Measurements from ENCODE around the gene TXN2.
"Not testable (repeated sequence)": the region's sequence is repeated elsewhere in the genome, so short reads cannot be mapped to it uniquely, and the experiment has no call there.

TXN2 gene

DNA sequence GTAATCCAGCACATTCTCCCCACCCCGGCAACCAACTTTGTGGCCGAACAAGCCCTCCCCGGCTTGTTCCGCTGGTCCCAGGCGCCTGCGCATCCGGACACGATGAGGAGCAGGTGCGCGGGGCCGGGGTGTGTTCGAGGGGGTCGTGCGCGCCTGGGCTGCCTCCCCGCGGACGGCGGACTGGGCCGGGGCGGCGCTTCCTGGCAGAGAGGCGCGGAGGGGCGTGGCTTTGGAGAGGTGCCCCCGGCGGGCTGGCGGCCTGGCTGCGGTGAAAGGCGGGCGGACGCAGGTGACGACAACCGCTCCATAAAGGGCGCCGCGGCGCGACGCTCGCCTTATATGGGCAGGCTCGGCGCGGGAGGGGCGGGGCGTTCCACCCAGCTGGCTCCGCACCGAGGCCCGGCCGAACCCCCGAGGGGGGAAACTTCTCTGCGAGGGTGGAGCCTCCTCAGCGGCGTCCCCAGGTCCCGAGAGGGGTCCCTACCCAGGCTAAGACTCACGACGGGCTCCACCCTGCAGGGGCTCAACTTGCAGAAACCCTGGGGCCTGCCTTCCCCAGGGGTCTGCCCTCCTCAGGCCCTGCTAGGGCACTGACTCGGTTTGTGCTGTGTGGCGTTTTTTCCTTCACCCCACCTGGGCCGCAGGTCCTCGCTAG lies 26.4 kb downstream of the TXN2 start:
- DNase-seq: peak; percentile 92

DNA sequence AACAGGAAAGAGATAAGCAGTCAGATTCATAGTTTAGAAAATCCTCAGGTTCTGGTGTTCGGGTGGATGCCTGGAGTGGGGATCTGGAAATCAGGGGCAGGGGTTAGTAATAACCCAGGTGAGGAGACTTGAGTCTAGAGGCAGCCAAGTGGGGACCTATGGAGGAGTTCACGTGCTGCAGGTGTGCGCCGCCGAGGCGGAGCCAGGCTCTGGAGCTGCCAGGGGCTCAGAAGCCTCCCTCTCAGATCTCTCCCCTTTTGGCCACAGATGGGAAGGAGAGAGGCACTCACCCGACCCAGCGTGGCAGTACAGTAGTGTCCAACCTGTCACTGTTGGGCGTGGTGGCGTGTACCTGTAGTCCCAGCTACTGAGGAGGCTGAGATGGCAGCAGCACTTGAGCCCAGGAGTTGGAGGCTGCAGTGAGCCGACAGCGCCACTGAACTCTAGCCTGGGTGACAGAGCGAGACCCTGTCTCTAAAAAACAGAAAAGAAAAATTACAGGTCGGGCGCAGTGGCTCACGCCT lies 27.5 kb downstream of the TXN2 start:
- no peak for DNase-seq

DNA sequence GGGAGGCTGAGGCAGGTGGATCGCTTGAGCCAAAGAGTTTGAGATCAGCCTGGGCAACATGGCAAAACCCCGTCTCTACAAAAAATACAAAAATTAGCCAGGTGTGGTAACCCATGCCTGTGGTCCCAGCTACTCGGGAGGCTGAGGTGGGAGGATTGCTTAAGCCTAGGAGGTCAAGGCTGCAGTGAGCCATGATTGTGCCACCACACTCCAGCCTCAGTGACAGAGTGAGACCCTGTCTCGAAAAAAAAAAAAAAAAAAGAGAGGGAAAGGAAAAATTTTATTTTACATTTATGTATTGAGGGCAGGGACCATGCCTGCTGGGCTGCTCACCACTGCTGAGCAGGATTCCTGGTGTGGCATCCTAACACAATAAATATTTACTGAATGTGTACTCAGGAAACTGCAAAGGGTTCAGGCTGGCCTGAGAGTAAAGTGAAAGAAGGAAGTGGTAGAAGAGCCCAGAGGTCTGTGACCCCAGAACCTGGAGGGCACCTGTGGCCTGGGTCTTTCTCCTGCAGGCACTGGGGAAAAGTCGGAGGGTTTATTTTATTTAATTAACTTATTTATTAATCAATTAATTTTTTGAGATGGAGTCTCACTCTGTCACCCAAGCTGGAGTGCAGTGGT lies 28.3 kb downstream of the TXN2 start:
- DNase-seq: not testable (repeated sequence)

DNA sequence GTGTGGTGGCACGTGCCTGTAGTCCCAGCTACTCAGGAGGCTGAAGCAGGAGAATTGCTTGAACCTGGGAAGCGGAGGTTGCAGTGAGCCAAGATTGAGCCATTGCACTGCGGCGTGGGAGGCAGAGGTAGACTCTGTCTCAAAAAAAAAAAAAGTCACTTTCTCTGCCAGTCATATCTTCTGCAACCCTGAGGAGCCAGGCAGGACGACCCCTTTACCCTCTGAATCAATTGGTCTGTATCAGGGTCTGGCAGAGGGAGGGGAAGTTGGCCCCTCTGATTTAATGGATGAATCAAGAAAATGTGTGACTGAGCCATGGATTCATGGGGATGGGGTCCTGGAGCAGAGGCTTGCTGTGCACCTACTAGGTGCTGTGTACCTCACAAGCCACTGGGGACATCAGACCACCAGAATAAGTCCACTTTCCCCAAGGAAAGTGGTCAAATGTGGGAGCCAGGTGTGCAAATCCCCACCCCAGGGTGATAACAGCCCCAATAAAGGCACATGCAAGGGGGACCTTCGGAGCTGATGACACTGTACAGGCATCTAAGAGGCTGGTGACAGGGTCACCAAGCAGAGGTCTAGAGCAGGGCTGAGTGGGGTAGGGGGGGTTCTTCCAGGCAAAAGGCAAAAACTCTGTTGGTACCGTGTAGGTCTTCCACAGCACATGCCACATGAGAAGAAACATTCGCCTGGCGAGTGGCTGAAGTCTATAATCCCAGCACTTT lies 29.0 kb downstream of the TXN2 start:
- no peak for DNase-seq

DNA sequence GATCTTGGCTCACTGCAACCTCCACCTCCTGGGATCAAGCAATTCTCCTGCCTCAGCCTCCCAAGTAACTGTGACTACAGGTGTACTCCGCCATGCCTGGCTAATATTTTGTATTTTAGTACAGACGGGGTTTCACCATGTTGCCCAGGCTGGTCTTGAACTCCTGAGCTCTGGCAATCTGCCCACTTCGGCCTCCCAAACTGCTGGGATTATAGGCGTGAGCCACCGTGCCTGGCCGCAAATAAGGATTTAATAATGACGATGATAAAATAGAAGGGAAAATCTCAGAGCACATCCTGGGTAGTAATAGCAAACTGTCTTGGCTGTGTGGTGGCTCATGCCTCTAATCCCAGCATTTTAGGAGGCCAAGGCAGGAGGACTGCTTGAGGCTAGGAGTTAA lies 30.5 kb downstream of the TXN2 start:
- not testable (repeated sequence) for DNase-seq

DNA sequence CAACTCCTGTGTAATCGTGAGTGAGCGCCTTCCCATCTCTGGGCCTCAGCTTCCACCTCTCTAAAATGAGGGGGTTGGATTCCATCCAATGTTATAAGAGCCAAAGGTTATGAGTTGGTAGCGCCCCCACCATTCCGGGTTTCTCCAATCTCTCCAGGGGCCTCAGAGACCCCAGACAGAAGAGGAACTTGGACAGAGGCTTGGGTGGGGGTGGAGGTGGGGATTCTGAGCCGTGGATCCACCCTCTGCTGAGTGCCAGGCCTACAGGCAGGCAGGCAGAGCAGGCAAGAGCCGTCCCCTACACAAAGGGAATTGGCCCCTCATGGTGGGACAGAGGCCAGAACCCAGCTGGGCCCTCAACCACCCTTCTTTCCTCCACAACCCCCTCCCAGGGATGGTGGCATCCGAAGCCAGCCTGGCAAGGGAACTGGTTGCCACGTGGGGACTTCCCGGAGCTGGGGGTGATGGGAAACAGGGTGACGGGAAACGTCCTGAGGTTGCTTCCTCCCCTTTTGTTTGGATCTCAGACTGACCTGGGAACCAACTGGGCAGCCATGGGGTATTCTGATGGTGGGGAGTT lies 31.8 kb downstream of the TXN2 start:
- DNase-seq: no peak

DNA sequence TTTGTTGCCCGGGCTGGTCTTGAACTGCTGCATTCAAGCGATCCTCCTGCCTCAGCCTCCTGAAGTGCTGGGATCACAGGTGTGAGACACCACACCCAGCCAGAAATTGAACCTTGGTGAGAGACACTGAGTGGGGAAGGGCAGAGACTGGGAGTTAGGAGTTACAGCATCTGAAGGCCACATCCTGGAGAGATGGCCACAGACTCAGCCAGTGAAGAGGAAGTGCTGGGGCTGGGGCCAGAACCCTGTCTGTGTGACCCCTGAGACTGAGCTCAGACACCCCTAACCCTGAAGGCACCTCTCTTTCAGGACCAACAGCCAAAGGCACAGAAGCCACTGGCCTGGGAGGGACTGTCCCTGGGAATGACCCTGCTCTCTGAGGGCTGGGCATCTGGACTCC lies 33.8 kb downstream of the TXN2 start:
- no peak for DNase-seq

DNA sequence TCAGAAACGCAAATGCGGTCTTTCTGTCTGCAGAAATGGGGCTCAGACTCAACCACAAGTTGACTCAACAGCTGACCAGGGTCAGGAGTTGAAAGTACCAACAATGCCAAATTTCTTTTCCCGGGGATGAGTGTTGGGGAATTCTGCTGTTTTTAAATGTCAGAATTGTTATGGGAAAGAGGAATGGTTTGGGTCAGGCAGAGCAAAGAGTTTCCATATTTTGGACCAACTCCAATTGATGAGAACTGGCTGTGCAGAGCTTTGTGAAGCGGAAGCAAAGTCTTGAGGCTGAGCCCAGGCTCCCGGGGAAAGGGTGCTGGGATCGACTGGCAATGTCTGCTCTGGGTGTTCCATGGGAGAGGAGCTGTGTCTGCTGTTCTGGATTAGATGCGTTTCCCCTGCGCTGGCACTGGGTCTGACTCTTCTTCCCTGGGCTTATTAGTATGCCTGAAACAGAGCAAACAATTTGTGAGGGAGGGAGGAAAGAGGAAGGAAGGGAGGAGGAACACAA lies 36.2 kb downstream of the TXN2 start:
- no peak for DNase-seq

DNA sequence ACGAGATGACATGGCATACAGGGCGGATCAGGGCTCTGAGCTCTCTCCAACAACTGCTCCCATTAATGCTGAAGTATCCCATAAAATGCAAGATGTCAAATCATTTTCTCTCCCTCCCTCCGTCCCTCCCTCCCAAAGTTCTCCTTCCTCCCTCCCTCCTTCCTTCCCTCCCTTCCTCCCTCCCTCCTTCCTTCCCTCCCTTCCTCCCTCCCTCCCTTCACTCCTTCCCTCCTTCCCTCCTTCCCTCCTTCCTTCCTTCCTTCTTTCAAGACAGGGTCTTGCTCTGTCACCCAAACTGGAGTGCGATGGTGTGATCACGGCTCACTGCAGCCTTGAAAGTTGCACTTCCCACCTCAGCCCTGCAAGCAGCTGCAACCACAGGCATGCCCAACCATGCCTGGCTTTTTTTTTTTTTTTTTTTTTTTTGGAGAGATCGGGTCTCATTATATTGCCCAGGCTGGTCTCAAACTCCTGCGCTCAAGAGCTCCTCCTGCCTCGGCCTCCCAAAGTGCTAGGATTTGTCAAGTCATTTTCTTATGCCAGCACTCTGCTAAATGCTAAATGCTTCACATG lies 38.2 kb downstream of the TXN2 start:
- DNase-seq: no peak

DNA sequence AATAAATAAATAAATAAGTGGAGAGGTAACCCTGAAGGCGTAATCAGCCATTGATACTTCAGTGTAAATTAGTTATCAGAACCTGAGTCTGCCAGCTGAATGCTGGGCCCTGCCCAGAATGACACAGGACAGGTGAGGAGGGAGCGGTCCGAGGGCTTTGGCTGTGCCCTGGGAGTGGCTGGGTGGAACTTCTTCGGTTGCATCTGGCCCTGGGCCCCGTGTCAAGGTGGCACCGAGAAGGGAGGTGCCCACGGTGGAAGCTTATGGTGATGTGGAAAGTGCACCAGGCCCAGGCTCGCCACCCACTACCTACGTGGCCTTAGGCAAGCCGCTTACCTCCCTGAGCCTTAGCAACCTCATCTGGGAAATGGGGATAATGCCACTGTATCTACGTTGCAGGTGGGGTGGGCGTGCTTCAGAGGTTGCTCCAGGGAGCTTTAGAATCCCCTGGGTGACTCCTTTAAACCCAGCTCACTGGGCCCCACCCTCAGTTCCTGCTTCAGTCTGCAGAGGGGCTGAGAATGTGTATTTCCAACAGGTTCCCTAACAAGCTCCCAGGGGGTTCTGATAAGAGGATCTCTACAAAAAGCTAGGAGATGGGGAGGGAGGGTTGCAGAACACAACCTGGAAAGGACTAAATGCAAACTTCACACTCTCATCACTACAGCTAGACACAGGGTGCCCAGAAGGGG lies 38.8 kb downstream of the TXN2 start:
- no peak for DNase-seq

DNA sequence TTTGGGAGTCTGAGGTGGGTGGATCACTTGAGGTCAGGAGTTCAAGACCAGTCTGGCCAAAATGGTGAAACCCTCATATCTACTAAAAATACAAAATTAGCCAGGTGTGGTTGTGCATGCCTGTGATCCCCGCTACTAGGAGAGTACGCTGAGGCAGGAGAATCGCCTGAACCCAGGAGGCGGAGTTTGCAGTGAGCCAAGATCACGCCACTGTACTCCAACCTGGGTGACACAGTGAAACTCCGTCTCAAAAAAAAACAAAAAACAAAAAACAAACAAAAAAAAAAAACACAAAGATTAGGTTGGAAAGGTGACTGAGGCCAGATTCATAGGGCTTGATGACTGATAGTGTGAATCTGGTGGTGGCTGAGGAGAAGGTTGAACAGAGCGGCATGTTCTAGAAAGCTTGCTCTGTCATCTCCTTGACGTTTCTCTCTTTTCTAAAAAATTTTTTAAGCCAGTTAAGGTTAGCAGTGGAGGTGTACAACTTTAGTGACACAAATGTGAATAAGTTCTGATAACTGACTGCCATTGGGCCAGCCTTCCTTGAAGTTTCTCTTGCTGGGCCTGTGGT lies 40.9 kb downstream of the TXN2 start:
- no peak for DNase-seq

DNA sequence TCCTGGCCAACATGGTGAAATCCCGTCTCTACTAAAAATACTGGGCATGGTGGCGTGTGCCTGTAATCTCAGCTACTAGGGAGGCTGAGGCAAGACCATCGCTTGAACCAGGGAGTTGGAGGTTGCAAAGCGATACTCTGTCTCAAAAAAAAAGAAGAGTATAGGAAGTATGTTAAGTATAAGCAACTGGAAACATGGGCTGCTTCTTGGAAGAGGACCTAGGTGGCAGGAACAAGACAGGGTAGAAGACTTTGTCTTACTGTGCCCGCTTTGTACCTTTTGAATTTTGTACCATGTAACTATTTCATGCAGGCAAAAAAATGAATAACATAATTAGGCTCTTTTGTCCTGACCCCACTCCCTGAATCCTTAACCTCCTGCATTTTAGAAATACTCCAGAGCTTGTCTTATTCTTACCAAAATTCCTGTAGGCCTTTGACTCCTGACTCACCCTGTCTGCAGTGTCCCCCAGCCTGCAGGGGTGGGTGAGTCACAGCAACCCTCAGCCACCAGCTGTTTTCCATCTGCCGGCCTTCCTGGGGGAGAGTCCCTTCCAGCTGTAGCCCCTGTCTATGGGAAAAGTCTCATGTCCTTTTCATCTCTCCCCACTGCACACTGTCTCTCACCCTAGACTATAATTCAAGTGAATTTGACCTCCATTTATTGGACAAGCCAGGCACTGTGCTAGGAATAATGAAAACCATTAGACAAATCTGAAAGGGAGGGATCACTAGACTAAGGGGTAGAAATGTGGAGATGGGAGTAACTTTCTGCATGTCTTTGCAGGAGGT lies 41.8 kb downstream of the TXN2 start:
- DNase-seq: no peak

DNA sequence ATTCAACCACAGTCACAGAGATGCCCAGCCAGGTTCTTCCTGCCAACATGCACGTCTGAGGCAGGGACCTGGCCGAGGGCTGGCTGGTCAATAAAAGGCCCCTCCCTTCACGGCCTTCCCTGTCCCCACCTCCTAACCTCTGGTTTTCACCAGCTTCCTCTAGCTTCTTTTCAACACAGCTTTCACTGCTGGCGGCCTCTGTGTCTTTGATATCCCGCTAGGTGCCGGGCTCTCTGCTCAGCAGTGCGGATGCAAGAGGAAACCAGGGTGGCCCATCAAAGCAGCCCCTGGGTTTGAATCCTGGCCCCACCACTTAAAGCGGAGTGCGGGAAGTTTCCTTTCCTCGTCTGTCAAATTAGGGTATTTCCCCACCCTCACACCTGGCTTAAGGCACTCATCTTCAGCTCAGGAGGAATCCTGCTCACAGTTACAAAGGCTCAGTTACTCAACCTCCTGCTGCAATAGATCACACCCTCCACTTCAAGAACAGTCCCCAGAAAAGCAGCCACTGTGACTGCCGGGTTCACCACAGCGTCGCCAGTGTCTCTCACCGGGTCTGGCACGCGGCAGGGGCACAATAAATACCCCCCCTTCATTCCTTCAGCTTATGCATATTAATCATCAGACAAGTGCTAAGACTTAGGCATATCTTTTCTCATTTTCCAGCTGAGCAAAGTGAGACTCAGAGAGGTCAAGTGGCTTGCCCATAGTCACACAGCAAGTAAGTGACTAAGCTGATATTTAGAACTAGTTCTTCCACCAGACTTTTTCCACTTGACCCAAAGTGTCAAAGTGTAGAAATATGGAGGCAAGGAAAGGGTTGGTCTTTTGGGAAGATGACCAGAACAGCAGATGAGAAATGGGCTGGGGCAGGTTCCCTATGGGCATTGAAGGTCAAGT lies 45.7 kb downstream of the TXN2 start:
- DNase-seq: peak; percentile 55

DNA sequence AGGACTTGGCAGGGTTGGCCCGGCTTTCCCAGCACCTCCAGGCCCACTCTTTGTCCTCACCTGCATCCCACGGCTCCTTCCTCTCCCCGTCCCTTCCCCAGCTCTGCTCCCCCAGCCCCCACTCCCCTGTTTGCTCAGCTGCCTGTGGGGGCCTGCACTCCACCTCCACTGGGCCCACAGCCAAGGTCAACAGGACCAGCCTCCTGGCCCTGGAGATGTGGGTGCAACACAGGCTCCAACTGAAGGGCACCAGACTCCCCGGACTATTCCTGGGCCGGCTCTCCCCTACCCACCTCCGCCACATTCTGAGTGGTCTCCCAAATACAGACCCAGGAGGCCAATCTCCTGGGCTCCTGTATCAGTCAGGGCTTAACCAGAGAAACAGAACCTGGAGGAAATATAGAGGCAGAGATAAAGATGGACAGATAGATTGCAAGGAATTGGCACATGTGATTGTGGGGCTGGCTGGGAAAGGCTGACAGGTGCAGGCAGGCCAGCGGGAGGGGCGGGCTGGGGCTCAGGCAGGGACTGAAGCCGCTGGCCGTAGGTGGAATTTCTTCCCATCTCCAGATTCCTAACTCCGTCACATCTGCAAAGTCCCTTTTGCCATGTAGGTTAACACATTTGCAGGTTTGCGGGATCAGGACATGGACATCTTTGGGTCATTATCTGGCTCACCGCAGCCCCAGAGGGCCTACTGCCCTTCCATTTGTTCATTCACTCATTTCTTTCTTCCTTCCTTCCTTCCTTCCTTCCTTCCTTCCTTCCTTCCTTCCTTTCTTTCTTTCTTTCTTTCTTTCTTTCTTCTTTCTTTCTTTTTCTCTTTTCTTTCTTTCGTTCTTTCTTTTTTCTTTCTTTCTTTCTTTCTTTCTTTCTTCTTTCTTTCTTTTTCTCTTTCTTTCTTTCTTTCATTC lies 47.9 kb downstream of the TXN2 start:
- no peak for DNase-seq

DNA sequence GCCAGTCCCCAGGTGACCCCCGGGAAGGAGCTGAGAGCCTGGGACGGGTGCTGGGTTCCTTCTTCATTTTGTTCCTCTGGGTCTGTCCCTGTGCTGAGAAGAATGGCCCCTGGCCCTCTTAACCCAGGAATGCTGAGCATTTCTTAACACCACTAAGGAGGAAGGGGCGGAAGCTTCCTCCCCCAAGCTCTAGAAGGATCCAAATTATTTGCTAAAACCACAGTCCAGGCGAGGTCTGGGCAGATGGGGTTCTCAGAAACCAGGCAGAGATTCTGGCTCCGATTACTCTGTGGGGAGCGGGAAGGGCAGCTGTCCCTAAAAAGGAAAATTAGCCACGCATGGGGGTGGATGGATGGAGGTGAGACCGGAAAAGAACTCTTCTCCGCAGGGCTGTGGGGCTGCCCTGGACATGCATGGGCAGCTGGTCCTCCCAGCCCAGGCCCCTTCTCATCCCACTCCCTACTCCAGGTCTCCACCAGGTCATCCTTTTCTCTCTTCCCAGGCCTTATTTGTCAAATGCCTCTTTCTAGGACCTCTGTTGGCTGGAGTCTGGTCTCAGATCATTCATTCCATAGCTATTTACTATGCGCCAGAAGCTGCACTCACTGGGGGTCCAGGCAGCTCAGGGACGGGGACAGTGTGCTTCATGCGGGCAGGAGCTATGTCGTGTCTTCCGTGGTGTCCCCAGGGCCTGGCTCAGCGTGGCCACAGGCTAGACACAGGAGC lies 48.7 kb downstream of the TXN2 start:
- DNase-seq: no peak

DNA sequence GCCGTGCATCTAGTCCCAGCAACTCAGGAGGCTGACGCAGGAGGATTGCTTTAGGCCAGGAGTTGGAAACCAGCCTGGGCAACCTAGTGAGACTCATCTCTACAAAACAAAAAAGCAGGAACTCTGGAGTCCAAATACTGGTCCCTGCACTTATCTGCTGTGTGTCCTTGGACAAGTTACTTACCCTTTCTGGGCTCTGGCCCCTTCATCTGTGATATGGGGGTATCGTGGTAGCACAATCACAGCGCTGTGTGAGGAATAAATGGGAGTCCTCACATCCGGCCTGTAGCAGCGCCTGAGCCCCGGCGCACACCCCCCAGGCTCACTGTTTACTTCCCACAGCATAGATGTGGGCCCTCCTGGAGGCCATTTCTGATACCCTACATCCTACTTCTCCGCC lies 49.5 kb downstream of the TXN2 start:
- no peak for DNase-seq

DNA sequence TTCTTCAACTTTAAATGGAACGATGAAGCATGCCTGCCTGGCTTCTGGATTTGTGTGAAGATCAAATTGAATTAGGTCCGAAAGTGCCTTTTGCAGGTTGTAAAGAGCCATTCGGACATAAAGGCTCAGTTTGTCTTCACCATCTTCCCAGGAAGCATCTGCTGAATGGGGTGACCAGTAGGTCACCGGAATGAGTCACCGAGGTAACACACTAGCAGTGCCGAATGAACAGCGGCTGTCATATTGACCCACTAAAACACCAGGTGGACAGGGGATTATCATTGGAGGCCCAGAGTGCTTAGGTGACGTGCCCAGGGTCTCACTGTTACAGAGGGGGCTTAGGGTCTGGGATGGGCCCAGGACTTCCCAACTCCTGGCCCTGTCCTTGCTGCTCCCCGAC lies 50.6 kb downstream of the TXN2 start:
- DNase-seq: no peak

DNA sequence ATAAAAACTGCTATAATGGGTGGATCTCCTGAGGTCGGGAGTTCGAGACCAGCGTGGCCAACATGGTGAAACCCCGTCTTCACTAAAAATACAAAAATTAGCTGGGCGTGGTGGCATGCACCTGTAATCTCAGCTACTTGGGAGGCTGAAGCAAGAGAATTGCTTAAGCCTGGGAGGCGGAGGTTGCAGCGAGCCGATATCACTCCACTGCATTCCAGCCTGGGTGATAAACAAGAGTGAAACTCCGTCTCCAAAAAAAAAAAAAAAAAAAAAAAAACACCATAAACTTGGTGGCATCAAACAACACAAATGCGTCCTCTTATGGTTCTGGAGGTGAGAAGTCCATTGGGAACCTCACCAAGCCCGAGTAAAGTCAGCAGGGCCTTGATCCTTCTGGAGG lies 53.5 kb downstream of the TXN2 start:
- not testable (repeated sequence) for DNase-seq
